GM23338 (cell line): ENCODE measurements around the gene NLRX1.

Experiments
- EZH2 ChIP-seq: fragments of 200-600 bp; sonication (generic); IDR thresholded peaks from one replicate; pipeline ENCODE4 v1.8.0; 2017; ENCODE audit warnings: antibody characterized with exemption, mild to moderate bottlenecking, low read depth; ENCODE audit not compliant: unreplicated experiment
- JUNB ChIP-seq: IDR thresholded peaks from one replicate; pipeline ENCODE4 v1.6.1; 2016; ENCODE audit warnings: antibody characterized with exemption; ENCODE audit not compliant: unreplicated experiment
- POLR2AphosphoS5 ChIP-seq: IDR thresholded peaks from 2 replicates; pipeline ENCODE4 v1.6.1; 2016; ENCODE audit warnings: antibody characterized with exemption, low read depth
- STAT1 ChIP-seq: IDR thresholded peaks from one replicate; pipeline ENCODE4 v1.6.1; 2016; ENCODE audit warnings: antibody characterized with exemption; ENCODE audit not compliant: unreplicated experiment
- ZNF331 ChIP-seq: fragments of 250-450 bp; sonication (Bioruptor Pico); IDR thresholded peaks from 2 replicates; pipeline ENCODE4 v1.5.0; 2020; ENCODE audit warnings: low read depth, mild to moderate bottlenecking, moderate library complexity
- TF ChIP-seq, protein P1 (sequence below), 2 experiments: fragments of 200-600 bp in 1 of 2; sonication (generic) in 1 of 2; conservative IDR thresholded peaks; 2 replicates each; pipeline versions ENCODE4 v1.5.1 to v1.6.1; 2016 to 2017; ENCODE audit warnings: antibody characterized with exemption in 2 of 2, low read depth in 2 of 2, mild to moderate bottlenecking in 2 of 2, moderate library complexity in 1 of 2
- TF ChIP-seq, protein P2 (sequence below): IDR thresholded peaks from one replicate; pipeline ENCODE4 v1.6.1; 2018; ENCODE audit warnings: antibody characterized with exemption; ENCODE audit not compliant: unreplicated experiment

DNA sequence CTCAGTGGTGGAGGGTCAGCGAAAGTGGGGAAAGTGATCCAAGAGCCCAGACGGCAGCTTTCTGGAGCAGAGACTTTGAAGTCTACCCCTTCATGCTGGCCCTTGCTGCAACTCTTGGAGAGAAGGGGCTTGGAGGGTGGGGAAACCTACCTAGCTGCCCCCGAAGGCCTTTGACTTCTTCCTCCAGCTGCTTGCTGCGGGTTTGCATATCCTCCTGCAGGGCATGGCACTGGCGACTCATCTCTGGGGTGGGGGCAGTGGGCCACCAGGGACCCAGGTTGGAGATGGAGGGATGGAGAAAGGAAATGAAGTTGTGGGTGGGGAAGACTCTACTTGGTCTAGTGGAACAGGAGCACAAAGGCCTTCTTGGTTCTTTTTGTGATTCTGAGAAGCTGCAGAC is 24.5 kb downstream of the NLRX1 start:
- TF ChIP-seq, protein P1, sequence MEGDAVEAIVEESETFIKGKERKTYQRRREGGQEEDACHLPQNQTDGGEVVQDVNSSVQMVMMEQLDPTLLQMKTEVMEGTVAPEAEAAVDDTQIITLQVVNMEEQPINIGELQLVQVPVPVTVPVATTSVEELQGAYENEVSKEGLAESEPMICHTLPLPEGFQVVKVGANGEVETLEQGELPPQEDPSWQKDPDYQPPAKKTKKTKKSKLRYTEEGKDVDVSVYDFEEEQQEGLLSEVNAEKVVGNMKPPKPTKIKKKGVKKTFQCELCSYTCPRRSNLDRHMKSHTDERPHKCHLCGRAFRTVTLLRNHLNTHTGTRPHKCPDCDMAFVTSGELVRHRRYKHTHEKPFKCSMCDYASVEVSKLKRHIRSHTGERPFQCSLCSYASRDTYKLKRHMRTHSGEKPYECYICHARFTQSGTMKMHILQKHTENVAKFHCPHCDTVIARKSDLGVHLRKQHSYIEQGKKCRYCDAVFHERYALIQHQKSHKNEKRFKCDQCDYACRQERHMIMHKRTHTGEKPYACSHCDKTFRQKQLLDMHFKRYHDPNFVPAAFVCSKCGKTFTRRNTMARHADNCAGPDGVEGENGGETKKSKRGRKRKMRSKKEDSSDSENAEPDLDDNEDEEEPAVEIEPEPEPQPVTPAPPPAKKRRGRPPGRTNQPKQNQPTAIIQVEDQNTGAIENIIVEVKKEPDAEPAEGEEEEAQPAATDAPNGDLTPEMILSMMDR (conservative IDR thresholded peaks at IDR 0.05; ENCODE audit: low read depth in 2 of 2), result no peak
- TF ChIP-seq STAT1 (no peak), POLR2AphosphoS5 (no peak), JUNB (no peak), EZH2 (no peak), ZNF331 (CRISPR knock-in tag) (no peak)
- TF ChIP-seq, protein P2, sequence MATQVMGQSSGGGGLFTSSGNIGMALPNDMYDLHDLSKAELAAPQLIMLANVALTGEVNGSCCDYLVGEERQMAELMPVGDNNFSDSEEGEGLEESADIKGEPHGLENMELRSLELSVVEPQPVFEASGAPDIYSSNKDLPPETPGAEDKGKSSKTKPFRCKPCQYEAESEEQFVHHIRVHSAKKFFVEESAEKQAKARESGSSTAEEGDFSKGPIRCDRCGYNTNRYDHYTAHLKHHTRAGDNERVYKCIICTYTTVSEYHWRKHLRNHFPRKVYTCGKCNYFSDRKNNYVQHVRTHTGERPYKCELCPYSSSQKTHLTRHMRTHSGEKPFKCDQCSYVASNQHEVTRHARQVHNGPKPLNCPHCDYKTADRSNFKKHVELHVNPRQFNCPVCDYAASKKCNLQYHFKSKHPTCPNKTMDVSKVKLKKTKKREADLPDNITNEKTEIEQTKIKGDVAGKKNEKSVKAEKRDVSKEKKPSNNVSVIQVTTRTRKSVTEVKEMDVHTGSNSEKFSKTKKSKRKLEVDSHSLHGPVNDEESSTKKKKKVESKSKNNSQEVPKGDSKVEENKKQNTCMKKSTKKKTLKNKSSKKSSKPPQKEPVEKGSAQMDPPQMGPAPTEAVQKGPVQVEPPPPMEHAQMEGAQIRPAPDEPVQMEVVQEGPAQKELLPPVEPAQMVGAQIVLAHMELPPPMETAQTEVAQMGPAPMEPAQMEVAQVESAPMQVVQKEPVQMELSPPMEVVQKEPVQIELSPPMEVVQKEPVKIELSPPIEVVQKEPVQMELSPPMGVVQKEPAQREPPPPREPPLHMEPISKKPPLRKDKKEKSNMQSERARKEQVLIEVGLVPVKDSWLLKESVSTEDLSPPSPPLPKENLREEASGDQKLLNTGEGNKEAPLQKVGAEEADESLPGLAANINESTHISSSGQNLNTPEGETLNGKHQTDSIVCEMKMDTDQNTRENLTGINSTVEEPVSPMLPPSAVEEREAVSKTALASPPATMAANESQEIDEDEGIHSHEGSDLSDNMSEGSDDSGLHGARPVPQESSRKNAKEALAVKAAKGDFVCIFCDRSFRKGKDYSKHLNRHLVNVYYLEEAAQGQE, result no peak
